HL-60 (cell line): ENCODE data around the gene ASPSCR1.

Source experiments
- DNase-seq, 2 experiments: peaks; one replicate each; pipeline ENCODE4 v3.0.0-alpha.2; 2010 to 2020; ENCODE audit warnings: low read depth in 1 of 2, low spot score in 1 of 2
- H3K27ac ChIP-seq: fragments of 250-450 bp; sonication (Bioruptor Pico); replicated peaks from 2 replicates; pipeline ENCODE4 v1.5.1; 2020; ENCODE audit warnings: mild to moderate bottlenecking, moderate library complexity
- H3K27me3 ChIP-seq: fragments of 250-450 bp; sonication (Bioruptor Pico); 2 replicates; pipeline ENCODE4 v1.5.1; 2021; ENCODE audit warnings: mild to moderate bottlenecking, moderate library complexity; ENCODE audit not compliant: insufficient read depth, poor library complexity, severe bottlenecking
- H3K4me3 ChIP-seq: replicated peaks from 2 replicates; pipeline ENCODE4 v1.5.1; 2011; ENCODE audit warnings: mild to moderate bottlenecking, control low read depth, low read length; ENCODE audit not compliant: insufficient read depth
- GABPA ChIP-seq: IDR thresholded peaks from 2 replicates; pipeline ENCODE4 v1.6.1; 2012; ENCODE audit warnings: low read depth
- POLR2AphosphoS5 ChIP-seq: IDR thresholded peaks from 2 replicates; pipeline ENCODE4 v1.6.1; 2012; ENCODE audit warnings: low read depth
- SPI1 ChIP-seq: IDR thresholded peaks from 2 replicates; pipeline ENCODE4 v1.6.1; 2012; ENCODE audit warnings: low read depth, mild to moderate bottlenecking, borderline replicate concordance
- TF ChIP-seq, protein P1 (sequence below): IDR thresholded peaks from one replicate; pipeline ENCODE4 v1.5.1; 2011; ENCODE audit warnings: low read length, control low read depth, inconsistent platforms; ENCODE audit not compliant: insufficient read depth
- TF ChIP-seq, protein P2 (sequence below): IDR thresholded peaks from 2 replicates; pipeline ENCODE4 v1.6.1; 2012; ENCODE audit warnings: low read depth; ENCODE audit not compliant: insufficient replicate concordance

ASPSCR1 gene

DNA sequence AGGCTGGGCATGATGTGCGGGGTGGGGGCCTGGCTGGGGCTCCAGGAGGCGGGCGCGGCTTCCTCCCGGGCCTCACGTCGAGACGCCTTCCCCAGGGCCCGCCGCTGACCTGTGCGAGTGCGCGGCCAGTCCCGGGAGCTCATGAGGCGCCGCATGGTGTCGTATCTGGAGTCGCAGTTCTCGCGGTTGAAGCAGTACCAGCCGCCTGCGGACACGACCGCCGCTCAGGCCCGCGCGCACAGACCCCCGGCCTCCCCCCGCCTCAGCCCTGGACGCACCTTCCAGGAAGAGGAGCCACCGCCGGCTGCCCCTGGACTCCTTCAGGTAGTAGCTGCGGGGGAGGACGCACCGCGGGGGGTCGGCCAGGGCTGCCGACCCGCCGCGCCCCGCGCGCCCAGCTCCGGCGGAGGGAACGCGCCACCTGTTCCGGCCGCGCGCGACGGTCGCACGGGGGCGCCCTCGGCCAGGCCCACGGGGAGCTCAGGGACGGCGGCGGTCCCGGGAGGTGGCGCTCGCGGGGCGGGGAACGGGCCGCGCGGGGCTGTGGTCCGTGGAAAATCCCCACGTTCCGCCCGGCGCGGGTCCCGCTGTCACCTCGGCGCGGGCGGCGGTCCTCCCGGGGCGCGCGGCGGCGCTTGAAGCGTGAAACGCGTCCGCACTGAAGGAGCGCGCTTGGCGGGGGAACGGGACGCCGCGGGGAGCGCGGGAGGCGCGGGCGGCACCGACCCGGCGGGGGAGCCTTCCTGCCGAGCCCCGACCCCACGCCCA lies 17.9 kb upstream of the ASPSCR1 start:
- peak; percentile 47 to 54 for DNase-seq
- Histone ChIP-seq H3K27ac (no peak overlapping the region; the same call in 1 of the 2 replicates), H3K4me3 (peak overlapping the region; percentile 31), H3K27me3 (peaks cover 14% of the 10 kb centered on the region)
- no peak for TF ChIP-seq POLR2AphosphoS5
- TF ChIP-seq, protein P1, sequence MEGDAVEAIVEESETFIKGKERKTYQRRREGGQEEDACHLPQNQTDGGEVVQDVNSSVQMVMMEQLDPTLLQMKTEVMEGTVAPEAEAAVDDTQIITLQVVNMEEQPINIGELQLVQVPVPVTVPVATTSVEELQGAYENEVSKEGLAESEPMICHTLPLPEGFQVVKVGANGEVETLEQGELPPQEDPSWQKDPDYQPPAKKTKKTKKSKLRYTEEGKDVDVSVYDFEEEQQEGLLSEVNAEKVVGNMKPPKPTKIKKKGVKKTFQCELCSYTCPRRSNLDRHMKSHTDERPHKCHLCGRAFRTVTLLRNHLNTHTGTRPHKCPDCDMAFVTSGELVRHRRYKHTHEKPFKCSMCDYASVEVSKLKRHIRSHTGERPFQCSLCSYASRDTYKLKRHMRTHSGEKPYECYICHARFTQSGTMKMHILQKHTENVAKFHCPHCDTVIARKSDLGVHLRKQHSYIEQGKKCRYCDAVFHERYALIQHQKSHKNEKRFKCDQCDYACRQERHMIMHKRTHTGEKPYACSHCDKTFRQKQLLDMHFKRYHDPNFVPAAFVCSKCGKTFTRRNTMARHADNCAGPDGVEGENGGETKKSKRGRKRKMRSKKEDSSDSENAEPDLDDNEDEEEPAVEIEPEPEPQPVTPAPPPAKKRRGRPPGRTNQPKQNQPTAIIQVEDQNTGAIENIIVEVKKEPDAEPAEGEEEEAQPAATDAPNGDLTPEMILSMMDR: peak; percentile 10

DNA sequence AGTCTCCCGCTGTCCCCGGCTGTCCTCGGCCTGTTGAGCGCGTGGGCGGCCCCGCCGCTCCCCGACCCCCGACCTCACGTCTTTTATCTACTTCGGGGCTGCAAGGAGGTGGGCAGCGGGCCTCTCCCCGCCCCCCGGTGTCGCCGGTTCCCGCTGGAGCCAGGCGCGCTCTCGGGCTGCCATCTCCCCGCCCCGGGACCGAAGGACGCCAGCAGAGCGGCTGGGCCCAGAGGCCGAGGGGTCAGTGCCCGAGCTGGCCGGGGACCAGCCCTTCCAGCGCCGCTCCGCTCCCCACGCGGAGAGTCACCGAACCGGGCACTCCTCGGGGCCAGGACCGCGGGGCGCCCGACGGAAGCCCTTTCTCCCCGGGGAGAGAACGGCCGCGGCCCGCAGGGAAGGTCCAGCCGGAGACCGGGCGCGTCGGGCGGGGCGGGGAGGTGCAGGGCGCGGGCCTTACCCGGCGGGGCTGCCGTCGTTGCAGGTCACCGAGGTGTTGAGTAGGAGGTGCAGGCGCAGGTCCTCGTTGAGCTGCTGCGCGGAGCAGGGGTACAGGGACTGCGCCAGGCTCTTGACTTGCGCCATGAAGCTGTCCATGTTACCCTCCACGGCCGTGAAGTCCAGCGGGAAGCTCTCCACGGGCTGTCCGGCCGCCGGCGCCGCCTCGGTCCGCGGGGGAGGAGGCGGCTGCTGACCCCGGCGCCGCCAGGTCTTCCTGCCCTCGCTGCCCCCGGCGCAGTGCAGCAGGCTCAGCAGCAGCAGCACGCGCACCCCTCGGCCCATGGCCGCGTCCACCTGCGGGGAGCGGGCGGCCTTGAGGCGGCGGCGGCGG lies 17.1 kb upstream of the ASPSCR1 start:
- no peak overlapping the region for H3K27ac ChIP-seq
- H3K27me3 ChIP-seq: peaks cover 14% of the 10 kb centered on the region
- TF ChIP-seq SPI1 (no peak), POLR2AphosphoS5 (no peak), GABPA (no peak)
- TF ChIP-seq, protein P1: no peak
- TF ChIP-seq, protein P2, sequence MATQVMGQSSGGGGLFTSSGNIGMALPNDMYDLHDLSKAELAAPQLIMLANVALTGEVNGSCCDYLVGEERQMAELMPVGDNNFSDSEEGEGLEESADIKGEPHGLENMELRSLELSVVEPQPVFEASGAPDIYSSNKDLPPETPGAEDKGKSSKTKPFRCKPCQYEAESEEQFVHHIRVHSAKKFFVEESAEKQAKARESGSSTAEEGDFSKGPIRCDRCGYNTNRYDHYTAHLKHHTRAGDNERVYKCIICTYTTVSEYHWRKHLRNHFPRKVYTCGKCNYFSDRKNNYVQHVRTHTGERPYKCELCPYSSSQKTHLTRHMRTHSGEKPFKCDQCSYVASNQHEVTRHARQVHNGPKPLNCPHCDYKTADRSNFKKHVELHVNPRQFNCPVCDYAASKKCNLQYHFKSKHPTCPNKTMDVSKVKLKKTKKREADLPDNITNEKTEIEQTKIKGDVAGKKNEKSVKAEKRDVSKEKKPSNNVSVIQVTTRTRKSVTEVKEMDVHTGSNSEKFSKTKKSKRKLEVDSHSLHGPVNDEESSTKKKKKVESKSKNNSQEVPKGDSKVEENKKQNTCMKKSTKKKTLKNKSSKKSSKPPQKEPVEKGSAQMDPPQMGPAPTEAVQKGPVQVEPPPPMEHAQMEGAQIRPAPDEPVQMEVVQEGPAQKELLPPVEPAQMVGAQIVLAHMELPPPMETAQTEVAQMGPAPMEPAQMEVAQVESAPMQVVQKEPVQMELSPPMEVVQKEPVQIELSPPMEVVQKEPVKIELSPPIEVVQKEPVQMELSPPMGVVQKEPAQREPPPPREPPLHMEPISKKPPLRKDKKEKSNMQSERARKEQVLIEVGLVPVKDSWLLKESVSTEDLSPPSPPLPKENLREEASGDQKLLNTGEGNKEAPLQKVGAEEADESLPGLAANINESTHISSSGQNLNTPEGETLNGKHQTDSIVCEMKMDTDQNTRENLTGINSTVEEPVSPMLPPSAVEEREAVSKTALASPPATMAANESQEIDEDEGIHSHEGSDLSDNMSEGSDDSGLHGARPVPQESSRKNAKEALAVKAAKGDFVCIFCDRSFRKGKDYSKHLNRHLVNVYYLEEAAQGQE: no peak
- no peak for DNase-seq
- peak overlapping the region; percentile 22 for H3K4me3 ChIP-seq

DNA sequence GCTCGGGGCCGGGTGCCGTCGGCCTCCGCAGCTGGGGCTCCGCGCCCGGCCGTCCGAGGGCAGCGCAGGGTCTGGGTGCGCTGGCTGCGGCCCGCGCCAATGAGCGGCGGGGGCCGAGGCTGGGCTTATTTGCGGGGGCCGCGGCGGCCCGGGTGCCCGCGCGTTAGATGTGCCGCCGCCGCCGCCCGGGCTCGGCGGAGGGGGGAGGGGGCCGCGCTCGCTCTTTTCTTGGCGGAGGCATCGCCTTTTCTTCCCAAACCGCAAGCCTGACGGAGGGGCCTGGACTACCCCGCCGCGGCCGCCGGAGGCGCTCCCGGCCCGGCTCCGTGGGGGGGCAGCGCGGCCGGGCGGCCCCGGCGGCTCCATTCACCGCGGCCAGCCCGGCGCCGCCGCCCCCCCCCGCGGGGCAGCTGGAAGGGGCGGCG lies 16.3 kb upstream of the ASPSCR1 start, which contains the start of gene NOTUM:
TSS of gene NOTUM (minus strand) at position 101 of the 425 bp plus-strand sequence. CDS start 278 bp downstream, outside the sequence.
- H3K4me3 ChIP-seq: peak within 1 kb of the TSS; percentile 22
- no peak within 1 kb of the TSS for H3K27ac ChIP-seq
- TF ChIP-seq, protein P1: no peak
- TF ChIP-seq GABPA (no peak), POLR2AphosphoS5 (no peak), SPI1 (no peak)
- TF ChIP-seq, protein P2: no peak
- no peak for DNase-seq
- H3K27me3 ChIP-seq: peaks cover 14% of the 10 kb centered on the region
